CD4-positive, alpha-beta T cell treated with Interleukin-21 for 1 hour (primary cell): ENCODE results near the gene NOS1AP.
"Not testable (repeated sequence)": the region's sequence is repeated elsewhere in the genome, so short reads cannot be mapped to it uniquely, and the experiment has no call there.

Experiments used
- DNase-seq: peaks from one replicate; pipeline ENCODE4 v3.0.0-alpha.2; 2020

The NOS1AP gene

GRCh38 chr1:162172311-162173102 lies 103.0 kb downstream of the NOS1AP start:
- no peak for DNase-seq

GRCh38 chr1:162173607-162174006 lies 104.1 kb downstream of the NOS1AP start:
- DNase-seq: not testable (repeated sequence)

- DNase-seq: not testable (repeated sequence)
Observed at GRCh38 chr1:162174027-162174426, 104.5 kb downstream of the NOS1AP start.

- no peak for DNase-seq
Observed at GRCh38 chr1:162175379-162176081, 106.0 kb downstream of the NOS1AP start.

- no peak for DNase-seq
Observed at GRCh38 chr1:162177126-162177525, 107.6 kb downstream of the NOS1AP start.

GRCh38 chr1:162178432-162178831 lies 108.9 kb downstream of the NOS1AP start:
- DNase-seq: no peak

- DNase-seq: no peak
Observed at GRCh38 chr1:162179121-162179520, 109.6 kb downstream of the NOS1AP start.

GRCh38 chr1:162180813-162181212 lies 111.3 kb downstream of the NOS1AP start:
- DNase-seq: no peak

- DNase-seq: no peak
Observed at GRCh38 chr1:162182090-162182489, 112.6 kb downstream of the NOS1AP start.

- DNase-seq: no peak
Observed at GRCh38 chr1:162185314-162186025, 116.0 kb downstream of the NOS1AP start.

GRCh38 chr1:162186026-162186374 lies 116.5 kb downstream of the NOS1AP start:
- no peak for DNase-seq

- no peak for DNase-seq
Observed at GRCh38 chr1:162186406-162186805, 116.9 kb downstream of the NOS1AP start.

- DNase-seq: no peak
Observed at GRCh38 chr1:162187687-162188276, 118.3 kb downstream of the NOS1AP start.

- DNase-seq: no peak
Observed at GRCh38 chr1:162189345-162189744, 119.9 kb downstream of the NOS1AP start.

GRCh38 chr1:162191396-162192305 lies 122.2 kb downstream of the NOS1AP start:
- no peak for DNase-seq

GRCh38 chr1:162192306-162192678 lies 122.8 kb downstream of the NOS1AP start:
- no peak for DNase-seq

GRCh38 chr1:162192763-162193162 lies 123.3 kb downstream of the NOS1AP start:
- no peak for DNase-seq

GRCh38 chr1:162193221-162193620 lies 123.7 kb downstream of the NOS1AP start:
- no peak for DNase-seq

- no peak for DNase-seq
Observed at GRCh38 chr1:162193815-162194214, 124.3 kb downstream of the NOS1AP start.

- no peak for DNase-seq
Observed at GRCh38 chr1:162195567-162195966, 126.1 kb downstream of the NOS1AP start.

- DNase-seq: no peak
Observed at GRCh38 chr1:162196387-162196786, 126.9 kb downstream of the NOS1AP start.

- DNase-seq: no peak
Observed at GRCh38 chr1:162197041-162197531, 127.6 kb downstream of the NOS1AP start.
